H9 (cell line): ENCODE measurements around the gene NOX5. TPM values are rescaled to one million over a fixed set of nuclear protein-coding genes. Genes with fewer than 3 reads are reported as not detected.

Experiments used
- DNase-seq: peaks from one replicate; pipeline ENCODE4 v3.0.0-alpha.2; 2017
- H2AFZ ChIP-seq: one replicate; pipeline ENCODE4 v1.6.1; 2013; ENCODE audit warnings: mild to moderate bottlenecking, low read length, control low read depth, moderate library complexity
- H2AK5ac ChIP-seq: 2 replicates; pipeline ENCODE4 v1.6.1; 2013; ENCODE audit warnings: low read length, control low read depth, mixed read lengths; ENCODE audit not compliant: insufficient read length
- H2BK120ac ChIP-seq: one replicate; pipeline ENCODE4 v1.6.1; 2013; ENCODE audit warnings: low read depth, mild to moderate bottlenecking, low read length, control low read depth, inconsistent platforms; ENCODE audit not compliant: poor library complexity, severe bottlenecking
- H2BK12ac ChIP-seq: 2 replicates; pipeline ENCODE4 v1.6.1; 2013; ENCODE audit warnings: low read length, control low read depth, mixed read lengths, low read depth; ENCODE audit not compliant: insufficient read length
- H2BK15ac ChIP-seq: 2 replicates; pipeline ENCODE4 v1.6.1; 2013; ENCODE audit warnings: low read depth, low read length, control low read depth
- H2BK20ac ChIP-seq: one replicate; pipeline ENCODE4 v1.6.1; 2013; ENCODE audit warnings: low read depth, mild to moderate bottlenecking, low read length, control low read depth, inconsistent platforms; ENCODE audit not compliant: poor library complexity, severe bottlenecking
- H2BK5ac ChIP-seq: 2 replicates; pipeline ENCODE4 v1.6.1; 2013; ENCODE audit warnings: low read length, control low read depth, mixed read lengths; ENCODE audit not compliant: insufficient read length
- H3K14ac ChIP-seq: 2 replicates; pipeline ENCODE4 v1.6.1; 2013; ENCODE audit warnings: low read length, control low read depth; ENCODE audit not compliant: insufficient read depth
- H3K18ac ChIP-seq: 2 replicates; pipeline ENCODE4 v1.6.1; 2013; ENCODE audit warnings: low read depth, mild to moderate bottlenecking, mixed read lengths, low read length, control low read depth; ENCODE audit not compliant: insufficient read length
- H3K23ac ChIP-seq: 2 replicates; pipeline ENCODE4 v1.6.1; 2013; ENCODE audit warnings: low read length, control low read depth, mixed read lengths, low read depth; ENCODE audit not compliant: insufficient read length
- H3K23me2 ChIP-seq: 2 replicates; pipeline ENCODE4 v1.6.1; 2013; ENCODE audit warnings: low read depth, mild to moderate bottlenecking, mixed read lengths, low read length, control low read depth; ENCODE audit not compliant: insufficient read length, poor library complexity, severe bottlenecking
- H3K27ac ChIP-seq: 2 replicates; pipeline ENCODE4 v1.5.1; 2013; ENCODE audit warnings: low read length, control low read depth, mixed read lengths, low read depth; ENCODE audit not compliant: insufficient read length
- H3K27me3 ChIP-seq: 2 replicates; pipeline ENCODE4 v1.6.1; 2013; ENCODE audit warnings: low read length, control low read depth, inconsistent platforms; ENCODE audit not compliant: insufficient read depth
- H3K4ac ChIP-seq: 2 replicates; pipeline ENCODE4 v1.6.1; 2013; ENCODE audit warnings: low read depth, mild to moderate bottlenecking, control low read depth, inconsistent platforms, low read length, moderate library complexity
- H3K4me1 ChIP-seq: 2 replicates; pipeline ENCODE4 v1.6.1; 2013; ENCODE audit warnings: low read length, control low read depth, inconsistent platforms; ENCODE audit not compliant: insufficient read depth
- H3K4me2 ChIP-seq: 2 replicates; pipeline ENCODE4 v1.6.1; 2013; ENCODE audit warnings: low read length, control low read depth, mixed read lengths; ENCODE audit not compliant: insufficient read length, insufficient read depth
- H3K56ac ChIP-seq: 2 replicates; pipeline ENCODE4 v1.6.1; 2013; ENCODE audit warnings: low read depth, mild to moderate bottlenecking, mixed read lengths, low read length, control low read depth; ENCODE audit not compliant: insufficient read length
- H3K79me1 ChIP-seq: 2 replicates; pipeline ENCODE4 v1.6.1; 2013; ENCODE audit warnings: low read depth, mild to moderate bottlenecking, moderate library complexity, low read length, control low read depth, inconsistent platforms; ENCODE audit not compliant: insufficient read depth, poor library complexity, severe bottlenecking
- H3K79me2 ChIP-seq: 2 replicates; pipeline ENCODE4 v1.6.1; 2013; ENCODE audit warnings: low read length, control low read depth, inconsistent platforms; ENCODE audit not compliant: insufficient read depth
- H3K9ac ChIP-seq: 2 replicates; pipeline ENCODE4 v1.6.1; 2013; ENCODE audit warnings: low read length, control low read depth, mixed read lengths; ENCODE audit not compliant: insufficient read length; ENCODE audit errors: extremely low read depth
- H3K9me3 ChIP-seq: one replicate; pipeline ENCODE4 v1.6.1; 2013; ENCODE audit warnings: low read depth, low read length, inconsistent platforms; ENCODE audit not compliant: control insufficient read depth
- H3T11ph ChIP-seq: one replicate; pipeline ENCODE4 v1.6.1; 2013; ENCODE audit warnings: mild to moderate bottlenecking, low read length, control low read depth, inconsistent platforms
- H4K20me1 ChIP-seq: one replicate; pipeline ENCODE4 v1.6.1; 2013; ENCODE audit not compliant: control insufficient read depth, insufficient read length, insufficient read depth
- H4K5ac ChIP-seq: 2 replicates; pipeline ENCODE4 v1.6.1; 2013; ENCODE audit warnings: low read depth, mild to moderate bottlenecking, mixed read lengths, low read length, control low read depth; ENCODE audit not compliant: insufficient read length
- H4K8ac ChIP-seq: replicated peaks from 2 replicates; pipeline ENCODE4 v1.6.1; 2013; ENCODE audit warnings: low read length, control low read depth, mixed read lengths, low read depth; ENCODE audit not compliant: insufficient read length
- H4K91ac ChIP-seq: 2 replicates; pipeline ENCODE4 v1.6.1; 2013; ENCODE audit warnings: low read depth, mild to moderate bottlenecking, moderate library complexity, mixed read lengths, low read length, control low read depth; ENCODE audit not compliant: insufficient read length
- H3K27ac Mint-ChIP-seq, 3 experiments: 2 replicates in 2 of 3; 3 replicates in 1 of 3; pipeline ENCODE4 v1.8.0; 2020 to 2021; ENCODE audit warnings: mixed read lengths in 3 of 3, mild to moderate bottlenecking in 1 of 3, moderate library complexity in 1 of 3
- H3K27me3 Mint-ChIP-seq: 2 replicates; pipeline ENCODE4 v1.8.0; 2021; ENCODE audit warnings: low read depth, mild to moderate bottlenecking, moderate library complexity, mixed read lengths
- H3K36me3 Mint-ChIP-seq, 3 experiments: 2 replicates in 2 of 3; 3 replicates in 1 of 3; pipeline ENCODE4 v1.8.0; 2020 to 2021; ENCODE audit warnings: low read depth in 3 of 3, mixed read lengths in 3 of 3; ENCODE audit not compliant: insufficient read depth in 1 of 3
- H3K4me1 Mint-ChIP-seq, 2 experiments: 2 replicates each; pipeline ENCODE4 v1.8.0; 2020; ENCODE audit warnings: mixed read lengths in 2 of 2
- H3K4me3 Mint-ChIP-seq, 2 experiments: 2 replicates in 1 of 2; 3 replicates in 1 of 2; pipeline ENCODE4 v1.8.0; 2020 to 2021; ENCODE audit warnings: mild to moderate bottlenecking in 2 of 2, mixed read lengths in 2 of 2, moderate library complexity in 1 of 2
- H3K9me3 Mint-ChIP-seq, 2 experiments: 2 replicates in 1 of 2; 3 replicates in 1 of 2; pipeline ENCODE4 v1.8.0; 2020; ENCODE audit warnings: mild to moderate bottlenecking in 2 of 2, mixed read lengths in 2 of 2, moderate library complexity in 1 of 2
- WGBS: extraction: QIAGEN DNeasy Blood & Tissue Kit; methylation state at CpG from one replicate; pipeline ENCODE4 v1.1.7; 2013; ENCODE audit warnings: missing lambda C conversion rate, low lambda C conversion rate, mixed read lengths; ENCODE audit not compliant: insufficient read length; ENCODE audit errors: extremely low coverage; 5-methylcytosine and 5-hydroxymethylcytosine counted together
- total RNA-seq: library from RNA; stranded (reverse); gene quantifications from 2 replicates; pipeline ENCODE4 v1.2.1, GENCODE V29; 2021
- TF ChIP-seq, protein P1 (sequence below): fragments of 200-600 bp; sonication (generic); conservative IDR thresholded peaks from 3 replicates; pipeline ENCODE4 v1.8.0; 2021; ENCODE audit warnings: antibody characterized with exemption, mild to moderate bottlenecking

The NOX5 gene
- total RNA-seq, 1 experiment from 2014 or later, result 0.04 TPM

DNA sequence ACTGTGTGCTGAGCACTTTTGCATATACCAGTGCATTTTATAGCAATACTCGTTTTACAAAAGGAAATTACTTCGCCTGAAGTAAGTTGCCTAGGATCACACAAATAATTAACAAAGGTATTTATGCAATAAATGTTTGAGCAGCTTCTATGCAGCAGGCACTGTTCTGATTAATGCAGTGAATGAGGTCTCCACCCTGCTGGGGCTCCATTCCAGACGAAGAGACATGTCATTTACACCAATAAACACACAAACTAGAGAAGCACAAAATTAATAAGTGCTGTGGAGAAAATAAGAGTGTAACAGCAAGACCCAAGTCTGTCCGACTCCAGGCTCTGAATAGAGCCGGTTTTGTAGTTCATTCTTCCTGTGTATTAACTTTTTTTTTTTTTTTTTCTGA is 17.5 kb downstream of the NOX5 start:
- no peak overlapping the region for H2AFZ ChIP-seq
- H2BK20ac ChIP-seq, result no peak overlapping the region
- no peak overlapping the region for H4K5ac ChIP-seq

More for the DNA sequence above, 17.5 kb downstream of the NOX5 start:
- Histone ChIP-seq H2BK15ac (no peak overlapping the region), H3K79me1 (no peaks in the 10 kb centered on the region), H3K9ac (no peak overlapping the region), H3K79me2 (no peaks in the 10 kb centered on the region), H2AK5ac (no peak overlapping the region), H3T11ph (no peak overlapping the region), H4K20me1 (no peaks in the 10 kb centered on the region), H3K23ac (no peak overlapping the region), H3K4me2 (peak overlapping the region; percentile 27), H3K18ac (no peak overlapping the region), H3K23me2 (peaks cover 3% of the 10 kb centered on the region), H3K14ac (no peak overlapping the region), H3K56ac (no peak overlapping the region), H4K91ac (no peak overlapping the region), H2BK120ac (no peak overlapping the region), H3K4me1 (no peaks in the 10 kb centered on the region), H2BK12ac (no peak overlapping the region), H2BK5ac (no peak overlapping the region), H3K27me3 (no peaks in the 10 kb centered on the region), H4K8ac (no peak overlapping the region), H3K9me3 (no peaks in the 10 kb centered on the region), H3K4ac (no peak overlapping the region), H3K27ac (no peak overlapping the region)
- H3K4me1 Mint-ChIP-seq, result peaks cover 4 to 8% of the 10 kb centered on the region in 2 experiments
- H3K9me3 Mint-ChIP-seq, result no peaks in the 10 kb centered on the region; a peak in 1 of 5 replicates
- H3K4me3 Mint-ChIP-seq, result peak overlapping the region; percentile 45 to 67
- H3K27ac Mint-ChIP-seq, result no peak overlapping the region
- H3K36me3 Mint-ChIP-seq, result no peaks in the 10 kb centered on the region; a peak in 1 of 7 replicates
- DNase-seq, result no peak
- H3K27me3 Mint-ChIP-seq, result peaks cover 38% of the 10 kb centered on the region
- no CpG with 5 or more reads among the region's 5 CpGs for WGBS
- TF ChIP-seq, protein P1, sequence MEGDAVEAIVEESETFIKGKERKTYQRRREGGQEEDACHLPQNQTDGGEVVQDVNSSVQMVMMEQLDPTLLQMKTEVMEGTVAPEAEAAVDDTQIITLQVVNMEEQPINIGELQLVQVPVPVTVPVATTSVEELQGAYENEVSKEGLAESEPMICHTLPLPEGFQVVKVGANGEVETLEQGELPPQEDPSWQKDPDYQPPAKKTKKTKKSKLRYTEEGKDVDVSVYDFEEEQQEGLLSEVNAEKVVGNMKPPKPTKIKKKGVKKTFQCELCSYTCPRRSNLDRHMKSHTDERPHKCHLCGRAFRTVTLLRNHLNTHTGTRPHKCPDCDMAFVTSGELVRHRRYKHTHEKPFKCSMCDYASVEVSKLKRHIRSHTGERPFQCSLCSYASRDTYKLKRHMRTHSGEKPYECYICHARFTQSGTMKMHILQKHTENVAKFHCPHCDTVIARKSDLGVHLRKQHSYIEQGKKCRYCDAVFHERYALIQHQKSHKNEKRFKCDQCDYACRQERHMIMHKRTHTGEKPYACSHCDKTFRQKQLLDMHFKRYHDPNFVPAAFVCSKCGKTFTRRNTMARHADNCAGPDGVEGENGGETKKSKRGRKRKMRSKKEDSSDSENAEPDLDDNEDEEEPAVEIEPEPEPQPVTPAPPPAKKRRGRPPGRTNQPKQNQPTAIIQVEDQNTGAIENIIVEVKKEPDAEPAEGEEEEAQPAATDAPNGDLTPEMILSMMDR, result no peak
